ENCODE measurements around the gene ACLY. TPM values are rescaled to one million over a fixed set of nuclear protein-coding genes. Genes with fewer than 3 reads are reported as not detected.

The ACLY gene
- total RNA-seq, 1 experiment from 2014 or later: 67.7 TPM

DNA sequence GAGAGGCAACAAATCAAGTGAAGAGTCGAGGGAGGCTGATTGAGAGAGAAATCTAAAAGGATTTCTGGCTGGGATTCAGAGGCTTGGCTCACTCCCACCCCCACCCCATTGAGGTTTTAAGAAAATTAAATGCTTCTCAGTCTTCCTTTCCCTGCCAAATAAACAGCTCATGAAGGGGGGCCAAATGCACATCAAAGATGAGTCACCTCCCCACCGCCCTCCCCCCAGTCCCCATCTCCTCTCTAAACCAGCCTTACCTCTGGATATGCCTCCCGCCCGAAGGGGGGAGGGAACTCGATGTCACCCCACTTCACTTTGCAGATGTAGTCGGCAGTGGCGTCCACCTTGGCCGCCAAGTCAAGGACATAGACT lies 11.6 kb downstream of the ACLY start:
- TF ChIP-seq, protein P1, sequence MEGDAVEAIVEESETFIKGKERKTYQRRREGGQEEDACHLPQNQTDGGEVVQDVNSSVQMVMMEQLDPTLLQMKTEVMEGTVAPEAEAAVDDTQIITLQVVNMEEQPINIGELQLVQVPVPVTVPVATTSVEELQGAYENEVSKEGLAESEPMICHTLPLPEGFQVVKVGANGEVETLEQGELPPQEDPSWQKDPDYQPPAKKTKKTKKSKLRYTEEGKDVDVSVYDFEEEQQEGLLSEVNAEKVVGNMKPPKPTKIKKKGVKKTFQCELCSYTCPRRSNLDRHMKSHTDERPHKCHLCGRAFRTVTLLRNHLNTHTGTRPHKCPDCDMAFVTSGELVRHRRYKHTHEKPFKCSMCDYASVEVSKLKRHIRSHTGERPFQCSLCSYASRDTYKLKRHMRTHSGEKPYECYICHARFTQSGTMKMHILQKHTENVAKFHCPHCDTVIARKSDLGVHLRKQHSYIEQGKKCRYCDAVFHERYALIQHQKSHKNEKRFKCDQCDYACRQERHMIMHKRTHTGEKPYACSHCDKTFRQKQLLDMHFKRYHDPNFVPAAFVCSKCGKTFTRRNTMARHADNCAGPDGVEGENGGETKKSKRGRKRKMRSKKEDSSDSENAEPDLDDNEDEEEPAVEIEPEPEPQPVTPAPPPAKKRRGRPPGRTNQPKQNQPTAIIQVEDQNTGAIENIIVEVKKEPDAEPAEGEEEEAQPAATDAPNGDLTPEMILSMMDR (IDR thresholded peaks at IDR 0.05; ENCODE audit: unreplicated experiment): no peak
- peaks cover 9% of the 10 kb centered on the region for H3K4me1 Mint-ChIP-seq (ENCODE audit: insufficient read depth, unreplicated experiment)
- peaks cover 70% of the 10 kb centered on the region for H3K36me3 Mint-ChIP-seq (ENCODE audit: insufficient read depth, unreplicated experiment)
- H3K9me3 Mint-ChIP-seq (ENCODE audit: unreplicated experiment): no peaks in the 10 kb centered on the region
- POLR2A ChIA-PET: interaction anchor here (4.0 kb wide), 1 partner anchor 11 kb away, joined by 13 read pairs; the partner anchor contains the start of gene ACLY
- intact Hi-C loops (cut with micrococcal nuclease): no loop called here
- no peak overlapping the region for H3K4me3 Mint-ChIP-seq (ENCODE audit: unreplicated experiment)
- no peak overlapping the region for H3K27ac Mint-ChIP-seq (ENCODE audit: low read depth, unreplicated experiment)
- no peak for DNase-seq (ENCODE audit: unreplicated experiment)
- H3K27me3 Mint-ChIP-seq (ENCODE audit: insufficient read depth, unreplicated experiment): no peaks in the 10 kb centered on the region
- BruUV-seq (replicated peaks): no TSS peak
- CTCF ChIA-PET: no interaction called here

- intact Hi-C loops (cut with micrococcal nuclease): no loop called here
- no peak for DNase-seq (ENCODE audit: unreplicated experiment)
- Mint-ChIP-seq H3K4me3 (ENCODE audit: unreplicated experiment) (no peak overlapping the region), H3K27me3 (ENCODE audit: insufficient read depth, unreplicated experiment) (no peaks in the 10 kb centered on the region), H3K9me3 (ENCODE audit: unreplicated experiment) (no peaks in the 10 kb centered on the region), H3K36me3 (ENCODE audit: insufficient read depth, unreplicated experiment) (peaks cover 70% of the 10 kb centered on the region), H3K4me1 (ENCODE audit: insufficient read depth, unreplicated experiment) (peaks cover 9% of the 10 kb centered on the region), H3K27ac (ENCODE audit: low read depth, unreplicated experiment) (no peak overlapping the region)
- POLR2A ChIA-PET: interaction anchor here (0.6 kb wide), 1 partner anchor 11 kb away, joined by 6 read pairs; no protein-coding TSS in a partner anchor
- CTCF ChIA-PET: no interaction called here
- TF ChIP-seq, protein P1 (IDR thresholded peaks at IDR 0.05; ENCODE audit: unreplicated experiment): no peak
- no TSS peak for BruUV-seq (replicated peaks)
Measured at GRCh38 chr17:41906465-41907184, 12.1 kb downstream of the ACLY start.

- Mint-ChIP-seq H3K4me3 (ENCODE audit: unreplicated experiment) (no peak overlapping the region), H3K27me3 (ENCODE audit: insufficient read depth, unreplicated experiment) (no peaks in the 10 kb centered on the region), H3K9me3 (ENCODE audit: unreplicated experiment) (no peaks in the 10 kb centered on the region), H3K27ac (ENCODE audit: low read depth, unreplicated experiment) (no peak overlapping the region), H3K36me3 (ENCODE audit: insufficient read depth, unreplicated experiment) (peaks cover 73% of the 10 kb centered on the region), H3K4me1 (ENCODE audit: insufficient read depth, unreplicated experiment) (peaks cover 9% of the 10 kb centered on the region)
- TF ChIP-seq, protein P1 (IDR thresholded peaks at IDR 0.05; ENCODE audit: unreplicated experiment): no peak
- POLR2A ChIA-PET: no interaction called here
- intact Hi-C loops (cut with micrococcal nuclease): no loop called here
- BruUV-seq (replicated peaks): no TSS peak
- no peak for DNase-seq (ENCODE audit: unreplicated experiment)
- CTCF ChIA-PET: no interaction called here
Measured at GRCh38 chr17:41905172-41905571, 13.6 kb downstream of the ACLY start.

- Mint-ChIP-seq H3K4me1 (ENCODE audit: insufficient read depth, unreplicated experiment) (peaks cover 6% of the 10 kb centered on the region), H3K27me3 (ENCODE audit: insufficient read depth, unreplicated experiment) (no peaks in the 10 kb centered on the region), H3K4me3 (ENCODE audit: unreplicated experiment) (no peak overlapping the region), H3K27ac (ENCODE audit: low read depth, unreplicated experiment) (no peak overlapping the region), H3K9me3 (ENCODE audit: unreplicated experiment) (no peaks in the 10 kb centered on the region), H3K36me3 (ENCODE audit: insufficient read depth, unreplicated experiment) (peaks cover 73% of the 10 kb centered on the region)
- no peak for DNase-seq (ENCODE audit: unreplicated experiment)
- TF ChIP-seq, protein P1 (IDR thresholded peaks at IDR 0.05; ENCODE audit: unreplicated experiment): no peak
- BruUV-seq (replicated peaks): no TSS peak
- POLR2A ChIA-PET: no interaction called here
- CTCF ChIA-PET: no interaction called here
- intact Hi-C loops (cut with micrococcal nuclease): no loop called here
Measured at GRCh38 chr17:41904242-41904841, 14.4 kb downstream of the ACLY start.

Data from MCF 10A (cell line).